SK-N-SH (cell line): Measurements from ENCODE around the gene OR6N2. TPM values are rescaled to one million over a fixed set of nuclear protein-coding genes. Genes with fewer than 3 reads are reported as not detected.

ENCODE experiments used
- CTCF ChIA-PET: fragments of 300-600, 350-600 bp; formaldehyde crosslinking; extraction: SDS; loops from one replicate; lab custom pipeline; 2021; lab: Yijun Ruan, JAX
- POLR2A ChIA-PET: fragments of 350-600 bp; sonication (Branson Sonifier 250); formaldehyde crosslinking; extraction: SDS; loops from one replicate; lab custom pipeline; 2020; ENCODE audit warnings: antibody characterized with exemption, inconsistent platforms; lab: Yijun Ruan, JAX
- DNase-seq: peaks from one replicate; pipeline ENCODE4 v3.0.0; 2012
- H2AFZ ChIP-seq: fragments of 200-600 bp; sonication (generic); 2 replicates; pipeline ENCODE4 v1.8.1; 2016; ENCODE audit warnings: antibody characterized with exemption, mild to moderate bottlenecking, low read depth
- H3F3A ChIP-seq: fragments of 200-600 bp; sonication (generic); replicated peaks from 2 replicates; pipeline ENCODE3; 2016; ENCODE audit warnings: antibody characterized with exemption, mild to moderate bottlenecking; ENCODE audit not compliant: insufficient read depth
- H3K27ac ChIP-seq, 2 experiments: fragments of 200-500 bp in 1 of 2; fragments of 200-600 bp in 1 of 2; sonication (Bioruptor generic) in 1 of 2; sonication (generic), shearing (Covaris generic) in 1 of 2; 2 replicates each; pipeline versions ENCODE4 v1.5.1 to v1.6.1; 2014 to 2016; ENCODE audit warnings: low read depth in 2 of 2, inconsistent platforms in 1 of 2, low read length in 1 of 2, mild to moderate bottlenecking in 1 of 2, mixed read lengths in 1 of 2
- H3K27me3 ChIP-seq: fragments of 200-600 bp; sonication (generic), shearing (Covaris generic); 2 replicates; pipeline ENCODE4 v1.6.1; 2016; ENCODE audit warnings: mixed run types; ENCODE audit not compliant: insufficient read depth
- H3K36me3 ChIP-seq, 2 experiments: fragments of 200-500 bp in 1 of 2; fragments of 200-600 bp in 1 of 2; sonication (Bioruptor generic) in 1 of 2; sonication (generic) in 1 of 2; replicated peaks in 1 of 2; 2 replicates each; pipeline versions ENCODE3 to v1.5.1; 2014 to 2016; ENCODE audit warnings: low read length in 1 of 2, mild to moderate bottlenecking in 1 of 2; ENCODE audit not compliant: insufficient read depth in 2 of 2, control insufficient read depth in 1 of 2
- H3K4me1 ChIP-seq, 2 experiments: fragments of 200-500 bp in 1 of 2; fragments of 200-600 bp in 1 of 2; sonication (Bioruptor generic) in 1 of 2; sonication (generic), shearing (Covaris generic) in 1 of 2; 2 replicates each; pipeline versions ENCODE4 v1.5.1 to v1.6.1; 2014 to 2016; ENCODE audit warnings: low read depth in 1 of 2, low read length in 1 of 2, mixed run types in 1 of 2; ENCODE audit not compliant: insufficient read depth in 2 of 2, control insufficient read depth in 1 of 2
- H3K4me2 ChIP-seq: fragments of 200-600 bp; sonication (generic), shearing (Covaris generic); 2 replicates; pipeline ENCODE4 v1.6.1; 2017; ENCODE audit warnings: mixed run types
- H3K4me3 ChIP-seq, 2 experiments: fragments of 200-500 bp in 1 of 2; fragments of 200-600 bp in 1 of 2; sonication (Bioruptor generic) in 1 of 2; sonication (generic), shearing (Covaris generic) in 1 of 2; 2 replicates each; pipeline versions ENCODE4 v1.5.1 to v1.8.1; 2014 to 2016; ENCODE audit warnings: low read depth in 2 of 2, inconsistent platforms in 1 of 2, low read length in 1 of 2, mild to moderate bottlenecking in 1 of 2, mixed read lengths in 1 of 2, moderate library complexity in 1 of 2
- H3K79me2 ChIP-seq: fragments of 200-600 bp; sonication (generic); 2 replicates; pipeline ENCODE4 v1.8.1; 2017; ENCODE audit warnings: mild to moderate bottlenecking; ENCODE audit not compliant: insufficient read depth
- H3K9ac ChIP-seq: fragments of 200-600 bp; sonication (generic); 2 replicates; pipeline ENCODE4 v1.6.1; 2017; ENCODE audit warnings: mixed run types
- H3K9me2 ChIP-seq: fragments of 200-600 bp; sonication (generic); 2 replicates; pipeline ENCODE4 v1.6.1; 2017; ENCODE audit warnings: mixed run types
- H3K9me3 ChIP-seq: fragments of 200-600 bp; sonication (generic); 2 replicates; pipeline ENCODE4 v1.6.1; 2017; ENCODE audit warnings: mixed run types, mild to moderate bottlenecking, moderate library complexity
- H4K20me1 ChIP-seq: fragments of 200-600 bp; sonication (generic); 2 replicates; pipeline ENCODE4 v1.6.1; 2017; ENCODE audit warnings: mild to moderate bottlenecking, mixed run types; ENCODE audit not compliant: insufficient read depth
- ELF1 ChIP-seq: IDR thresholded peaks from 2 replicates; pipeline ENCODE4 v1.4.0; 2012
- EZH2phosphoT487 ChIP-seq: fragments of 200-600 bp; sonication (generic); IDR thresholded peaks from 2 replicates; pipeline ENCODE4 v1.6.1; 2017; ENCODE audit warnings: low read depth, mixed run types, mild to moderate bottlenecking, antibody characterized with exemption, moderate library complexity, borderline replicate concordance
- FOSL2 ChIP-seq: IDR thresholded peaks from 2 replicates; pipeline ENCODE4 v1.4.0; 2012; ENCODE audit warnings: low read depth, mild to moderate bottlenecking, moderate library complexity, borderline replicate concordance
- FOXJ3 ChIP-seq: sonication (generic); formaldehyde crosslinking; IDR thresholded peaks from 2 replicates; pipeline ENCODE4 v1.5.1; 2020; ENCODE audit warnings: mild to moderate bottlenecking, missing genetic modification reagents
- FOXM1 ChIP-seq: IDR thresholded peaks from 2 replicates; pipeline ENCODE4 v1.4.0; 2012; ENCODE audit warnings: low read depth, mild to moderate bottlenecking
- GABPA ChIP-seq: IDR thresholded peaks from 2 replicates; pipeline ENCODE4 v1.4.0; 2012; ENCODE audit warnings: low read depth, mild to moderate bottlenecking
- JUND ChIP-seq: IDR thresholded peaks from 2 replicates; pipeline ENCODE4 v1.4.0; 2012
- MAX ChIP-seq: IDR thresholded peaks from 2 replicates; pipeline ENCODE4 v1.4.0; 2012; ENCODE audit warnings: low read depth
- RCOR1 ChIP-seq: fragments of 150-350 bp; IDR thresholded peaks from 2 replicates; pipeline ENCODE4 v1.6.1; 2017; ENCODE audit warnings: antibody characterized with exemption, low read length
- REST ChIP-seq: IDR thresholded peaks from 2 replicates; pipeline ENCODE4 v1.6.1; 2012; ENCODE audit warnings: mild to moderate bottlenecking, low read depth, low read length, moderate library complexity
- RFX5 ChIP-seq: IDR thresholded peaks from 2 replicates; pipeline ENCODE4 v1.6.1; 2012; ENCODE audit warnings: mild to moderate bottlenecking, improper control_type of control experiment, low read length
- RXRA ChIP-seq: IDR thresholded peaks from 2 replicates; pipeline ENCODE4 v1.4.0; 2012; ENCODE audit warnings: low read depth, mild to moderate bottlenecking, borderline replicate concordance
- SIN3A ChIP-seq: IDR thresholded peaks from 2 replicates; pipeline ENCODE4 v1.6.1; 2012; ENCODE audit warnings: low read depth, mild to moderate bottlenecking, low read length, moderate library complexity, borderline replicate concordance
- TAF1 ChIP-seq: IDR thresholded peaks from 2 replicates; pipeline ENCODE4 v1.6.1; 2012; ENCODE audit warnings: low read depth, mild to moderate bottlenecking, low read length, moderate library complexity, borderline replicate concordance
- TCF12 ChIP-seq: IDR thresholded peaks from 2 replicates; pipeline ENCODE4 v1.4.0; 2012
- WGBS: methylation state at CpG from one replicate; pipeline ENCODE4 v1.1.6; 2017; ENCODE audit warnings: low lambda C conversion rate; 5-methylcytosine and 5-hydroxymethylcytosine counted together
- polyA plus RNA-seq, 3 experiments: library from polyadenylated mRNA; depleted of rRNA; stranded (reverse); fragments of >200 nt; gene quantifications; 2 replicates each; pipeline ENCODE4 v1.2.3, GENCODE V29; 2012

Gene OR6N2
- polyA plus RNA-seq, 1 of the 3 experiments (the other 2 are of a cell fraction), result not detected

- TF ChIP-seq REST, result no peak
These were observed 37.6 kb upstream of the OR6N2 start (continued) for GRCh38 chr1:158818560-158818959.

- Histone ChIP-seq H4K20me1 (no peaks in the 10 kb centered on the region), H2AFZ (no peak overlapping the region), H3K9me3 (no peaks in the 10 kb centered on the region), H3F3A (no peaks in the 10 kb centered on the region), H3K27ac (no peak overlapping the region), H3K4me3 (no peak overlapping the region), H3K9me2 (no peaks in the 10 kb centered on the region), H3K27me3 (no peaks in the 10 kb centered on the region), H3K4me1 (no peaks in the 10 kb centered on the region), H3K9ac (no peak overlapping the region), H3K4me2 (no peak overlapping the region), H3K79me2 (no peaks in the 10 kb centered on the region), H3K36me3 (no peaks in the 10 kb centered on the region)
- CTCF ChIA-PET, result no interaction called here
- no peak for DNase-seq
- POLR2A ChIA-PET, result no interaction called here
- 0% methylated on average over 1 of the region's 1 CpG for WGBS
- no peak for TF ChIP-seq SIN3A
- no peak for TF ChIP-seq TAF1
- TF ChIP-seq FOSL2, result no peak
- TF ChIP-seq RXRA, result no peak
- no peak for TF ChIP-seq RFX5
- TF ChIP-seq GABPA, result no peak
- no peak for TF ChIP-seq JUND
- TF ChIP-seq FOXM1, result no peak
- TF ChIP-seq EZH2phosphoT487, result no peak
- no peak for TF ChIP-seq ELF1
- TF ChIP-seq TCF12, result no peak
These were observed 34.0 kb upstream of the OR6N2 start for GRCh38 chr1:158814970-158815369.

- Histone ChIP-seq H3K79me2 (no peaks in the 10 kb centered on the region), H3K36me3 (no peaks in the 10 kb centered on the region), H3K4me1 (no peaks in the 10 kb centered on the region), H3K9me3 (no peaks in the 10 kb centered on the region), H3F3A (no peaks in the 10 kb centered on the region), H4K20me1 (no peaks in the 10 kb centered on the region), H3K27ac (no peak overlapping the region), H2AFZ (no peak overlapping the region), H3K9me2 (no peaks in the 10 kb centered on the region), H3K4me3 (no peak overlapping the region), H3K27me3 (no peaks in the 10 kb centered on the region), H3K4me2 (no peak overlapping the region), H3K9ac (no peak overlapping the region)
- ChIA-PET POLR2A (no interaction called here), CTCF (no interaction called here)
- TF ChIP-seq MAX (no peak), REST (no peak), FOXJ3 (CRISPR knock-in tag) (no peak), TAF1 (no peak), FOSL2 (no peak), RCOR1 (no peak), EZH2phosphoT487 (no peak)
- DNase-seq, result no peak
- 0% methylated on average over 3 of the region's 3 CpGs for WGBS
These were observed 32.2 kb upstream of the OR6N2 start for GRCh38 chr1:158813164-158813563.
